GM04504 (cell line): ENCODE data around the gene FANCD2OS.
A peak's percentile ranks its signal among the peaks of the same experiment; 100 is the strongest.
"Not testable (repeated sequence)": the region's sequence is repeated elsewhere in the genome, so short reads cannot be mapped to it uniquely, and the experiment has no call there.

Experiments
- DNase-seq: peaks from one replicate; pipeline ENCODE4 v3.0.0-alpha.2; 2012; ENCODE audit warnings: low read depth

Gene FANCD2OS, protein sequence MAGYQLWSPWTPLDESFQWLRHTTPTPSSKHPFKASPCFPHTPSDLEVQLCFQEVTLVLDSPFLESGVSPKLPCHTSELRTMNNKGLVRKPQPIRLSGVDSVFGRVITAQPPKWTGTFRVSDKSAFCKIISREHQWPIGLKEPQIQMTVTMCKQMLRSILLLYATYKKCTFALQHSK

DNA sequence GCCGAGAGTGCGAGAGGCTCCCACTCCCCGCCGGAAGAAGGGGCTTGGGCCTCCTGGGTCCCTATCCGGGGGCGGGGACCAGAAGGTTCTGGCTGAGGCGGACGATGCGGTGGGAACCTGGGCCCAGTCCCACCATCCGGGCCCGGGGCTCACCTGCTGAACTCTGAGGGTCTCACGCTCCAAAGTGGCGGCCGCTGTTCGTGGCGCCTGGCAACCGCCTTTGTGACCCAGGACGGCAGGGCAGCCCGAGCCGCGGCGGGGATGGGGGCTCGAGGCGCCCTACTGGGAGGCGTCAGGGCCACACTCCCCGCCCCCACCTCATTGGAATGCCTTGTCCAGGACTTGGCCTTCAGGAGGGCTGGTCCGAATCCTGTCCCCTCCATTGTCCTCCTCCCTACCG lies at the start of gene FANCD2OS:
TSS of gene FANCD2OS (minus strand) at position 165 of the 400 bp plus-strand sequence. CDS start 3,481 bp downstream, outside the sequence.
- DNase-seq, result no peak

DNA sequence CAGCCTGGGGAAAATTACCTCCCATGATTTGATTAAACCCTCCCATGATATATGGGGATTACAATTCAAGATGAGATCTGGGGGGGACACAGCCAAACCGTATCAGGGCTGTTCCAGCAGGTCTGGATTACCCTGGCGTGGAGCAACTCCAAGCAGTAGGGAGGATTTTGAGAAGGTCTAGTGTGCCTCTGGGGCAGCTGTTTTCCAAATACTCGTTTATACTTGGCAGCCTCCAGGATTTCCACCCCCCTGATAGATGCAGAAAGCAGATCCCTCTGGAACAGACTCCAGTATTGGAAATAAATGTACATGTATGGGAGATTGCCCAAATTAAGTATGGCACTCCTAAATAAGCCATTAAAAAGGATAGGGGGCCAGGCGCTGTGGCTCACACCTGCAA lies 49.0 kb upstream of the FANCD2OS start:
- no peak for DNase-seq

DNA sequence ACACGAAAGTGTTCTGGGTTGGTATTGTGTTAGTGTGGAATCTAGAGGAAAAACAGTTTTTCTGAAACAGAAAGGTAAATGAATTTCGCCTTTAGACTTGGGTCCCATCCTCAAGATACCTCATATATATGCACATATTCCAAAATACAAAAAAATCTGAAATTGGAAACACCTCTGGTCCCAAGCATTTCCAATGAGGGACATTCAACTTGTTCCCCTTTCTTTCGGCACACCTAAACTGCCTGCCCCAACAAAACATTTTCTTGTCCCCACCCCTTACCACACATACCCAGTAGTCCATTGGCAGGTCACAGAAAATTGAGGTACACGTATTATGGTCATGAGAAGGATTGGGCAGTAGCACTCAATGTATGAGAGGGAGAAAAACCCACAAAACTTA lies 47.6 kb upstream of the FANCD2OS start:
- DNase-seq, result no peak

DNA sequence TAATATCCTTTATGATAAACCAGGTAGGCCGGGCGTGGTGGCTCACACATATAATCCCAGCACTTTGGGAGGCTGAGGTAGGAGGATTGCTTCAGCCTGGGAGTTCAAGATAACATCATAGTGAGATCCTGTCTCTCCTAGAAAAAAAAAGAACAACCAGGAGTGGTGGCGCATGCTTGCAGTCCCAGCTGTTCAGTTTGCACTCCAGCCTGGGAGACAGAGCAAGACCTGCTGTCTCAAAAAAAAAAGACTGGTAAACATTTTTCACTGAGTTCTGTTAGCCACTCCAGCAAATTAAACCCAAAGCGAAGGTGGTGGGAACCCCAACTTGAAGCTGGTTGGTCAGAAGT lies 47.0 kb upstream of the FANCD2OS start:
- DNase-seq, result no peak

DNA sequence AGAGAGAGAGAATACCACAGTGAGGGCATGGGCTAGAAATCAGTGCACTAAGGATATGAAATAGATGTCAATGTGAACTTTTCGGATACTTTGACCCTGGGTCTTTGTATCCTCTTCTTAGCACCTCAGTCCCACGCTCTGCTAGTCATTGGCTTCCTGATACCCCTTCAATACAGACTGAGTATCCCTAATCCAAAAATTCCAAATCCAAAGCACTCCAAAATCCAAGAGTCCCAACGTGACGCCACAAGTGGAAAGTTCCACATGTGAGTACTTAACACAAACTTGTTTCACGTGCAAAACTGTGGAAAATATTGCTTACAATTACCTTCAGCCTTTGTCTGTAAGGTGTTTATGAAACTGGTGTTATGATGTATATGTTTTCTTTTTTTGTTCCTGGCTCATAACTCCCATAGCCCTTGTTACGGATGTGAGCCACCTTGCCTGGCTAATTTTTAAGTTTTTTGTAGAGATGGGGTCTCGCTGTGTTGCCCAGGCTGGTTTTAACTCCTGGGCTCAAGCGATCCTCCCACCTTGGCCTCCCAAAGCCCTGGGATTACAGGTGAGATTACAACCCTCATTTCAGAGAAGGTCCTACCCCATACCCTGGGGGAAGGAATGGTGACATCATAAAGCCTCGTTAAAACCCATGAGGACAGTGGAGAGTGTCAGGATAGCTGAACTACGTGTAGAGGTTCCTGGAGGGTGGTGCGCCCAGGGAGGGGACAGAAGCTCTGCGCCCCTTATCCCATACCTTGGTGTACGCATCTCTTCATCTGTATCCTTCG lies 46.5 kb upstream of the FANCD2OS start:
- no peak for DNase-seq

DNA sequence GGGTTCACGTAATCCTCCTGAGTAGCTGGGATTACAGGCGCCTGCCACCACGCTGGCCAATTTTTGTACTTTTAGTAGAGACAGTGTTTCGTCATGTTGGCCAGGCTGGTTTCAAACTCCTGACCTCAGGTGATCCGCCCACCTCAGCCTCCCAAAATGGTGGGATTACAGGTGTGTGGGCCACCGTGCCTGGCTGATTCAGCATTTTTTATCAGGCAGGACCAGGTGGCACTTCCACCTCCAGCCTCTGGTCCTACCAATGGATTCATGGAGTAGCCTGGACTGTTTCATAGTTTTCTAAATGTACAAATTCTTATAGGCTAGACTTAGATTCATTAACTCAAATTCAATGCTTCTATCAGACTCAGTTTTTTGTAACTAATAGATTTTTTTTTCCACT lies 42.9 kb upstream of the FANCD2OS start:
- DNase-seq, result no peak

DNA sequence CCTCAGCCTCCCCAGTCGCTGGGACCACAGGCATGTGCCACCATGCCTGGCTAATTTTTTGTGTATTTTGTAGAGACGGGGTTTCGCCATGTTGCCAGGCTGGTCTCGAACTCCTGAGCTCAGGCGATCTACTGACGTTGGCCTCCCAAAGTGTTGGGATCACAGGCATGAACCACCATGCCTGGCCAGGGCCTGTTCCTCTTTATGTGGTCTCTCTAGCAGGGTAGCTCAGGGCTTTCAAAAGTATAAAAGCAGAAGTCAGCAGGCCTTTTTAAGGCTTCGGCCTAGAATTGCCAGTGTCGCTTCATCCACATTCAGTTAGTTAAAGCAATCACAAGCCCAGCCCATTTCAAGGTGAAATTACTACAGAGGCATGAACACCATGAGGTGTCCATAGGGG lies 41.2 kb upstream of the FANCD2OS start:
- DNase-seq, result no peak

DNA sequence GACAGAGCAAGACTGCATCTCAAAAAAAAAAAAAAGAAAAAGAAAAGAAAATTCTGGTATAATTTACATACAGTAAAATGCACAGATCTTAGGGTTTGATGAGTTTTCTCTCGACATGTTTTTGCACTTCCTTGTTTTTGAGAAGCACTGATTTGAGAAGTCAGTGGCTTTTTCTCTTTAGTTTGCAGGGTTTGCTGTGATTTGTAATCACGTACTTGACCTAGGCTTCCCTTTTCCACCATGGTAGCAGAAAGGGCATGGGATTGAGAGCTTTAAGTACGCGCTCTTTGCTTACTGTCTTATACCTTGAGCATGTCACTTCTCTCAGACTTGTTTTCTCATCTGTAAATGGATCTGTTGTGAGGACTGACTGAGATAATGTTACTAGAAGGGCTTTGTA lies 37.6 kb upstream of the FANCD2OS start:
- no peak for DNase-seq

DNA sequence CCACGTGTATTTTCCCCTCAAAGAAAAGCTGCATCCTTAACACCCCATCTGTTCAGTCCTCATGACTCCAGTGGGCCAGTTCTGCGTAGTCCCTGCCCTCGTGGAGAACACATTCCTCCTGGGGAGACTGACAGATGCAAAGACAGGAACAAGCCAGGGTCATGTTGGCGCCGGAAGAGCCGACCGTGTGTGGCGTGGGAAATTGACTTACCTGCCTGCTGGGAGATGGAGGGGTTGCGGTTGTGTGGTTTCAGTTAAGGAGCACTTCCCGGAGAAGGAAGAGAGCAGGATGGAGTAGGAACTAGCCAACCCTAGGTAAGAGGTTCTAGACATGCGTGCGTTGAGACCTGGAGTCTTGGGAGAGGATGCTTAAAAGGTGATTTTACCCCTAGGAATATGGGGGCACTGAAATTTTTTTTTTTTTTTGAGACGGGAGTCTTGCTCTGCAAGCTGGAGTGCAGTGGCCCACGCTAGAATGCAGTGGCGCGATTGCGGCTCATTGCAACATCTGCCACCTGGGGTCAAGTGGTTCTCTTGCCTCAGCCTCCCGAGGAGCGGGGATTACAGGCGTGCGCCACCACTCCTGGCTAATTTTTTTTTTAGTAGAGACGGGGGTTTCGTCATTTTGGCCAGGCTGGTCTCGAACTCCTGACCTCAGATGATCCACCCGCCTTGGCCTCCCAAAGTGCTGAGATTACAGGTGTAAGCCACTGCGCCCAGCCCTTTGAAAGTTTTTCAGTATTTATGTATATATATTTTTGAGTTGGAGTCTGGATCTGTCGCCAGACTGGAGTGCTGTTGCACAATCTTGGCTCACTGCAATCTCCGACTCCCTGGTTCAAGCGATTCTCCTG lies 34.9 kb upstream of the FANCD2OS start:
- DNase-seq, result no peak

DNA sequence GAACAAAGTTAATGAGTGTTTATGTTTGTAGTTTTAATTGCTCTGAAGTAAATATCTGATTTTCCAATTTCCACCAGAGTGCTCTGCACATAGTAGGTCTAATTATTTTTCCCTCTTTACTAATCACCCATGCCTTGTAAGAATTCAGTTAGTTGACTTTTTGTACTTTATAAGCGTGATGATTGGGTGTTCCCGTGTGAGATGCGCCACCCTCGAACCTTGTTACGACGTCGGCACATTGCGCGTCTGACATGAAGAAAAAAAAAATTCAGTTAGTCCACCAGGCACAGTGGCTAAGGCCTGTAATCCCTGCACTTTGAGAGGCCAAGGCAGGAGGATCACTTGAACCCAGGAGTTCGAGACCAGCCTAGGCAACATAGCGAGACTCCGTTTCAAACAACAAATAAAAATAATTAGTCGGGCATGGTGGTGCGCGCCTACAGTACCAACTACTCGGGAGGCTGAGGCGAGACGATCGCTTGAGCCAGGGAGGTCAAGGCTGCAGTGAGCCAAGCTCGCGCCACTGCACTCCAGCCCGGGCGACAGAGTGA lies 33.0 kb upstream of the FANCD2OS start:
- no peak for DNase-seq

DNA sequence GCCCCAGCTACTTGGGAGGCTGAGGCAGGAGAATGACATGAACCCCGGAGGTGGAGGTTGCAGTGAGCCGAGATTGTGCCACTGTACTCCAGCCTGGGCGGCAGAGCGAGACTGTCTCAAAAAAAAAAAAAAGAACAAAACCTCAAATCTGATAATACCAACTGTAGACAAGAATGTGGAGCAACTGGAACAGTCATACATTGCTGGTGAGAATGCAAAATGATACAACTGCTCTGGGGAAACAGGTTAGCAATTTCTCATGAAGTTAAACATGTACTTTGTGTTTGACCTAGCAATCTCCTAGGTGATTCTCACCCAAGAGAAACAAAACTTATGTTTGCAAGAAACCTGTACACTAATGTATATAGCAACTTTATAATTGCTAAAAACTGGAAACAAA lies 29.1 kb upstream of the FANCD2OS start:
- DNase-seq, result no peak

DNA sequence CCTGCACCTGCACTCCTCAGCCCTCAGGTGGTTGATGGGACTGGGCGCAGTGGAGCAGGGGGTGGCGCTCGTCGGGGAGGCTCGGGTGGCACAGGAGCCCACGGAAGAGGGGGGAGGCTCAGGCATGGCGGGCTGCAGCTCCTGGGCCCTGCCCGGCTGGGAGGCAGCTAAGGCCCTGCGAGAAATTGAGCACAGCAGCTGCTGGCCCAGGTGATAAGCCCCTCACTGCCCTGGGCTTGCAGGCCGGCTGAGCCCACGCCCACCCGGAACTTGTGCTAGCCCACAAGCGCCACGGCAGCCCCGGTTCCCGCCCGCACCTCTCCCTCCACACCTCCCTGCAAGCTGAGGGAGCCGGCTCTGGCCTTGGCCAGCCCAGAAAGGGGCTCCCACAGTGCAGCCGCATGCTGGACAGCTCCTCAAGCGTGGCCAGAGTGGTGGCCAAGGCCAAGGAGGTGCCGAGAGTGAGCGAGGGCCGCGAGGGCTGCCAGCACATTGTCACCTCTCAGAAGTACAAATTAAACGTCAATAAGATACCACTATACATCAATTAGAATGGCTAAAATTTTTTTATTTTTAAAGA lies 28.5 kb upstream of the FANCD2OS start:
- no peak for DNase-seq

DNA sequence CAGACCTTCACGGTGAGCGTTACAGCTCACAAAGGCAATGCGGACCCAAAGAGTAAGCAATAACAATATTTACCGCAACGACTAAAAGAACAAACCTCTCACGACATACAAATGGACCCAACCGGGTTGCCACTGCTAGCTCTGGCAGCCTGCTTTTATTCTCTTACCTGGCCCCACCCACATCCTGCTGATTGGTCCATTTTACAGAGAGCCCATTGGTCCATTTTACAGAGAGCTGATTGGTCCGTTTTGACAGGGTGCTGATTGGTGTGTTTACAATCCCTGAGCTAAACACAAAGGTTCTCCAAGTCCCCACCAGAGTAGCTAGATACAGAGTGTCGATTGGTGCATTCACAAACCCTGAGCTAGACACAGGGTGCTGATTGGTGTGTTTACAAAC lies 27.8 kb upstream of the FANCD2OS start:
- DNase-seq, result not testable (repeated sequence)

DNA sequence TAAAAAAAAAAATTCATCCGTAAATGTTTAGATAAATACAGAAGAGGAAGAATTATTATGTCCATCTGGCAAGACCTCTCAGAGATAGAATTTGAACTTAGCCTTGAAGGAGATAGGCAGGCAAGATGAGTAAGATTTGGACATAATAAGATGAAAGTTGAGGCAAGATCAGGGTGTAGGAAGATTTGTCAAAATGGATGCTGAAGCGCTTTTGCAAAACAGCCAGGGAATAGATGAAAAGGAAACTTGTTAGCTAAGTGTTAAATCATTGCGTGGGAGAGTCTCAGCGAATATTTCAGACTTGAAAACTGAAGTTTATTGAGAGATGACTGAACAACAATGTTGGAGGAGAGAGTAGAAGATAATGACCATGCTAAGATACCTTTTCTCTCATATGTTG lies 14.7 kb upstream of the FANCD2OS start:
- no peak for DNase-seq

DNA sequence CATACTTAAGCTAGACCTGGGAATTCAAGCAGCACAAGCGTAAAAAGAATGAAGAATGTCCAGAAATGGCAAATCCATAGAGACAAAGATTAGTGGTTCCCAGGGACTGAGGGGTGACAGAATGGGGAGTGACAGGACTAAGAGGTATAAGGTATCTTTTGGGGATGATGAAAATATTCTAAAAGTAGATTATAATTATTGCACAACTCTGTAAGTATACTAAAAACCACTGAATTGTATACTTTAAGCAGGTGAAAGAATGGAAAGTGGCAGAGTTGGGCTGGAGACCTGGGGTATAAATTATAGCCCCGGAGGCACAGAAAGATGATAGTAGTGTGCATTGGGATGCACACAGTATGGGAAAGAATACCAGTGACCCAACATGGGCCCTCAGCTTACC lies 13.0 kb upstream of the FANCD2OS start:
- DNase-seq, result no peak

DNA sequence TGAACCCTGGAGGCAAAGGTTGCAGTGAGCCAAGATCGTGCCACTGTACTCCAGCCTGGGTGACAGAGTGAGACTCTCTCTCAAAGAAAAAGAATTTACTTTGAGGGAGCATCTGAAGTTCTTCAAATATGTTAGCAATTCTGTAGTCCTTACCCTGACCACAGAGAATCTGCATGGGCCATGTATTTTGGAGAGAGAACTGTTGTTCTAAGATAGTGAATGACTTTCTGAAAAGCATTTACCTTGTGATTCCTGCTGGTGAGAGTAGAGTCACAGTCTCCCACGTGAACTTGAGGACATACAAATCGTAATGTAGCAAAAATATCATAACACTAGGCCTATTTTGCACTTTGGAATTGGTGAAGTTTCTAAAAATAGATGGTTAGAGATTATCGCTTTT lies 11.3 kb upstream of the FANCD2OS start:
- no peak for DNase-seq

DNA sequence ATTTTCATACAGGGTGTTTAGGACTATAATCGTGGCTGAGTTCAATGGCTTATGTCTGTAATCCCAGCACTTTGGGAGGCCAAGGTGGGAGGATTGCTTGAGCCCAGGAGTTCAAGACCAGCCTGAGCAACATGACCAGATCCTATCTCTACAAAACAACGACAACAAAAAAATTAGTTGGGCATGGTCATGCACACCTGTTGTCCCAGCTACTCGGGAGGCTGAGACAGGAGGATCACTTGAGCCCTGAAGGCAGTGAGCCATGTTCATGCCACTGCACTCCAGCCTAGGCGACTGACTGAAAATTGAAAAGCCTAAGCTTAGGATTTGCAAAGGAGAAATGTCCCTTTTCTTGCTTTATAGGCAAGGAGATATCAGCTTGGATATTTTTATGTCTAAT lies 8.9 kb upstream of the FANCD2OS start:
- no peak for DNase-seq

DNA sequence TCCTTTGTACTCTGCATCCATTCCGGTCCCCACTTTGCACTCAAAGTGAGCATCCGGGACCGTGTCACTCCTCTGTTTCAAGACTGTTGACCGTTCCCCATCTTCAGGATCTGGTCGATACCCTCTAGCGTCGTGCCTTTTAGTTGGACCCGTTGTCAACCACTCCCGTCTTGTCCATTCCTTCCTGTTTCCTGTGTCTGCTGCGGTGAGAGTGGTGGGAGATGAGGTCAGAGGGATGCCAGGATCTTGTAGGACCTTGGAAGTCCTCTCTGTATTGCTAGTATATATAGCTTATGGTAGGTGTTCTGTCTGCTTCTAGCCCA lies 8.0 kb upstream of the FANCD2OS start:
- DNase-seq, result peak; percentile 16

DNA sequence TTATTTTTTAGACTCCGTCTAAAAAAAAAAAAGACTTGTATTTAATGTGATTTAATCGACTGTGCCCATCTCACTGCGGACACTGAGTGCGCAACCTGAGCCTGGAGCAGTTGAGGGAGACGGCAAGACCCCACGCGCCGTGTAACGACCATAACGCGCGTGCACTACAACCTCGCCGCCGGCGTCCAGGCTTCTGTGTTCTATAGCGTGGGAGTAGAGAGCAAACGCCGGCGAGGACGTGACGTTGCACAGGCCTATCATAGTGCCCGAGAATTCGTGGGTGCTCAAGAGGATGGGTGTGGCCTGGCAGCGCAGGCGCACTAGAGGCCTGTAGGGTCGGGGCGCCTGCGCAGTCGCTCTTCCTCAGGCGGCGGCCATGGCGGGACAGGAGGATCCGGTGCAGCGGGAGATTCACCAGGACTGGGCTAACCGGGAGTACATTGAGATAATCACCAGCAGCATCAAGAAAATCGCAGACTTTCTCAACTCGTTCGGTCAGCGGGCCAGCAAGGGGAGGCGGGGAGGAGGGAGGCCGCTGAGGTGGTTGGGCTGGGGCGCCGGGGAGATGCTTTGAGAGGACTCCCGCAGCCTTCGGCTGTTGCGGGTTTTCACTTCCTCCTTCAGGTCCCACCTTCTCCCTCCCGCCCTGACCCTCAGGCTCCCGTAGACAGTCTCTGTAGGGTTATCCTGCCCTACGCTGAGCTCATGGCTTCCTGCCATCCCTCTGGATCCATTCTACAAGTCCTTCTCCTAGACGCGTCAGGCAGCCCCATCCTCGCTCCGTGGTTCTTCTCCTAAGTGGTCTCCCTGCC lies 7.5 kb upstream of the FANCD2OS start, which contains the start of gene BRK1:
TSS of gene BRK1 (plus strand) at position 350 of the 812 bp plus-strand sequence. CDS start at position 377, 27 bp downstream.
- peak; percentile 90 for DNase-seq

DNA sequence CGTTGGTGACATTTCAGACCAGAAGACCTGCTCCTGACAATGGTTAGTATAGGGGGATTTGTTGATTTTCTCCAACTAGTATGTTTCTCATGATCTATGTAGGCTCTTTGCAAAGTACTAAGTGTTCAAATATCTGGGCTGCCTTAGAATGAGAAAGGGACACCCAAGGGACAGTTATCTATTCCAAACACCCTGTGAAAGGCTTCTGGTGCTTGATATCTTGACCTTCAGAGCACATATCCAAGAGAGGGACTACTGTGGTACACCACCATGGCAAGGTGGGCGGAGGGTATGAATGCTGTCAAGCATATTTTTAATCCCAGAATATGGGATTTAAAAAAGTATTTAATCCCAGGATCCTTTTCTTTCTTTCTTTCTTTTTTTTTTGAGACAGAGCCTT lies 1.1 kb downstream of the FANCD2OS start:
- no peak for DNase-seq

DNA sequence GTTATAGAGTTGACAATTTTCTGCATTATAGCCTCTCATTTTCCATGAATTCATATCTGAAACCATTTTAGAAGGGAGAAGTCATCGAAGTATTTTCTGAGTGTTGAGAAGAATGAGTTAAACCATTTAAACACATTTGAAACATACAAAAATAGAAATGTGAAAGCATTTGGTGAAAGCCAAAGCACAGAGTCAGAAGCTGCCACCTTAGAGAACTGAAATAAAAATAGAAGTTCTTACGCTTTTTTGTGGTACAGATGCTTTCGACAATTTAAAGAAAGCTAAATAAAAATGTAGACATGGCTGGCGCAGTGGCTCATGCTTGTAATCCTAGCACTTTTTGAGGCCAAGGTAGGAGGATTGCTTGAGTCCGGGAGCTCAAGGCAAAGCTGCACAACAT lies 9.0 kb downstream of the FANCD2OS start:
- DNase-seq, result no peak

DNA sequence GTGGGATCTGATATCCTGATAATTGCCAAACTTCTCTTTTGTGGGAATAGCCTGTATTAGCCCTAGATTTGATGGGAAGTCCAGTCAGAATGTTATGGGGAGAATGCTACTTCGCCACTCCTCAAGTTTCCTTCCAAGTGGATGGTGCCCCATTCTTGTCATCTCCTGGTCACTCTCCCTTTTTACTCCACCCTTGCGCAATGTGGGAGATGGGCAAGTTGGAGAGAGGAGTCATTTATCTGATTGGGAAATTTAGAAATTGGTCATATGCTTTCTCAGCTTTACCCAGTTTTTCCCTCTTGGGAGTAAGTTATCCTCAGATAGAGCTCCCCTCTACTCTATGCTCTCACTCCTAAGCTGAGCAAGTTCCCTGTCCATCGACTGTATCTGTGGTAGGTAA lies 14.4 kb downstream of the FANCD2OS start:
- no peak for DNase-seq
